SK-N-SH treated with all-trans-retinoic acid at 6 μM for 48 hours (cell line): Measurements from ENCODE around the gene DNMBP.
"Not testable (repeated sequence)": the region's sequence is repeated elsewhere in the genome, so short reads cannot be mapped to it uniquely, and the experiment has no call there.

Source experiments
- ATAC-seq: fragments of 200-7000 bp; cut with Tn5 transposase; 3 replicates; pipeline ENCODE4 v1.9.1; 2020; ENCODE audit warnings: mild to moderate bottlenecking, moderate library complexity
- BACH2 ChIP-seq: fragments of 250-450 bp; sonication (Bioruptor Pico); IDR thresholded peaks from 2 replicates; pipeline ENCODE4 v1.9.0; 2021; ENCODE audit warnings: mild to moderate bottlenecking, borderline replicate concordance
- CSDC2 ChIP-seq: fragments of 250-450 bp; sonication (Bioruptor Pico); IDR thresholded peaks from 2 replicates; pipeline ENCODE4 v1.5.0; 2020; ENCODE audit warnings: mild to moderate bottlenecking, moderate library complexity
- ESRRG ChIP-seq: fragments of 250-450 bp; sonication (Bioruptor Pico); IDR thresholded peaks from 2 replicates; pipeline ENCODE4 v1.6.1; 2021; ENCODE audit warnings: mild to moderate bottlenecking
- GLIS3 ChIP-seq: fragments of 250-450 bp; sonication (Bioruptor Pico); IDR thresholded peaks from 2 replicates; pipeline ENCODE4 v1.5.0; 2020; ENCODE audit warnings: mild to moderate bottlenecking, moderate library complexity
- ISL1 ChIP-seq: fragments of 250-450 bp; sonication (Bioruptor Pico); IDR thresholded peaks from 2 replicates; pipeline ENCODE4 v2.1.2; 2022; ENCODE audit warnings: mild to moderate bottlenecking, moderate library complexity
- OSR1 ChIP-seq: fragments of 250-450 bp; sonication (Bioruptor Pico); IDR thresholded peaks from 2 replicates; pipeline ENCODE4 v1.8.0; 2022; ENCODE audit warnings: moderate library complexity, mild to moderate bottlenecking, inconsistent platforms
- PPARA ChIP-seq: fragments of 250-450 bp; sonication (Bioruptor Pico); IDR thresholded peaks from 2 replicates; pipeline ENCODE4 v1.5.0; 2020; ENCODE audit warnings: mild to moderate bottlenecking, borderline replicate concordance
- RARB ChIP-seq: fragments of 250-450 bp; sonication (Bioruptor Pico); IDR thresholded peaks from 2 replicates; pipeline ENCODE4 v1.8.0; 2021; ENCODE audit warnings: mild to moderate bottlenecking, moderate library complexity
- SNAI2 ChIP-seq: fragments of 250-450 bp; sonication (Bioruptor Pico); IDR thresholded peaks from 2 replicates; pipeline ENCODE4 v1.5.0; 2020; ENCODE audit warnings: mild to moderate bottlenecking, moderate library complexity
- TCF4 ChIP-seq: fragments of 250-450 bp; sonication (Bioruptor Pico); IDR thresholded peaks from 2 replicates; pipeline ENCODE4 v1.8.0; 2021; ENCODE audit warnings: mild to moderate bottlenecking, moderate library complexity, borderline replicate concordance
- ZC3H10 ChIP-seq: fragments of 250-450 bp; sonication (Bioruptor Pico); IDR thresholded peaks from 2 replicates; pipeline ENCODE4 v1.5.1; 2021; ENCODE audit warnings: mild to moderate bottlenecking, moderate library complexity
- ZFP3 ChIP-seq: fragments of 250-450 bp; sonication (Bioruptor Pico); IDR thresholded peaks from 2 replicates; pipeline ENCODE4 v1.5.0; 2020; ENCODE audit warnings: mild to moderate bottlenecking, moderate library complexity
- ZFP30 ChIP-seq: fragments of 450-650 bp; formaldehyde crosslinking; IDR thresholded peaks from 2 replicates; pipeline ENCODE4 v1.5.0; 2022; ENCODE audit warnings: mild to moderate bottlenecking, moderate library complexity
- ZNF70 ChIP-seq: fragments of 450-650 bp; formaldehyde crosslinking; IDR thresholded peaks from 2 replicates; pipeline ENCODE4 v1.5.0; 2020; ENCODE audit warnings: mild to moderate bottlenecking, moderate library complexity
- ZNF8 ChIP-seq: fragments of 450-650 bp; formaldehyde crosslinking; IDR thresholded peaks from 2 replicates; pipeline ENCODE4 v1.5.0; 2020; ENCODE audit warnings: mild to moderate bottlenecking, moderate library complexity
- TF ChIP-seq, protein P1 (sequence below): fragments of 250-450 bp; sonication (Bioruptor Pico); IDR thresholded peaks from 2 replicates; pipeline ENCODE4 v1.5.0; 2020; ENCODE audit warnings: mild to moderate bottlenecking, moderate library complexity
- TF ChIP-seq, protein P2 (sequence below): fragments of 250-450 bp; sonication (Bioruptor Pico); IDR thresholded peaks from 2 replicates; pipeline ENCODE4 v1.8.0; 2021; ENCODE audit warnings: low read depth, mild to moderate bottlenecking, moderate library complexity, borderline replicate concordance
- TF ChIP-seq, protein P3 (sequence below): fragments of 250-450 bp; sonication (Bioruptor Pico); IDR thresholded peaks from 2 replicates; pipeline ENCODE4 v1.5.1; 2020; ENCODE audit warnings: low read depth, mild to moderate bottlenecking, moderate library complexity

Gene DNMBP

DNA sequence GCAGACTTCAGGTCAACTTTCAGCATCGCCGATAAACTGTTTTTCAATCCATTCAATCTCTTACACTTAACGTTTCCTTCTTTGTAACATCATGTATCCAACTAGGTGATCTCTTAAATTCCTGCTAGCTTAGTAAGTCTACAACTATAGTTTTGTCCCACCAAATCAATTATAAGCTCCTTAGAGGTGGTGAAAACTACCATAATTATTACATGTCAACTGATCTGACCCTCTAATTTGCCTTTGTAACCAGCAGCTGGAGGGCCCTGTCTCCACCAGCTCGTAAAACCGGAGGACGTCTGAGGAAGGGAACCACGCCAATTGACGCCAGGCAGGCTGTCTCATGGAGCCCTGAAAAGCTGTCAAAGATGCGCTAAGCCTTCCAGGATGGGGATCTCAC, 113.9 kb downstream of the DNMBP start (continued):
- TF ChIP-seq, protein P1, sequence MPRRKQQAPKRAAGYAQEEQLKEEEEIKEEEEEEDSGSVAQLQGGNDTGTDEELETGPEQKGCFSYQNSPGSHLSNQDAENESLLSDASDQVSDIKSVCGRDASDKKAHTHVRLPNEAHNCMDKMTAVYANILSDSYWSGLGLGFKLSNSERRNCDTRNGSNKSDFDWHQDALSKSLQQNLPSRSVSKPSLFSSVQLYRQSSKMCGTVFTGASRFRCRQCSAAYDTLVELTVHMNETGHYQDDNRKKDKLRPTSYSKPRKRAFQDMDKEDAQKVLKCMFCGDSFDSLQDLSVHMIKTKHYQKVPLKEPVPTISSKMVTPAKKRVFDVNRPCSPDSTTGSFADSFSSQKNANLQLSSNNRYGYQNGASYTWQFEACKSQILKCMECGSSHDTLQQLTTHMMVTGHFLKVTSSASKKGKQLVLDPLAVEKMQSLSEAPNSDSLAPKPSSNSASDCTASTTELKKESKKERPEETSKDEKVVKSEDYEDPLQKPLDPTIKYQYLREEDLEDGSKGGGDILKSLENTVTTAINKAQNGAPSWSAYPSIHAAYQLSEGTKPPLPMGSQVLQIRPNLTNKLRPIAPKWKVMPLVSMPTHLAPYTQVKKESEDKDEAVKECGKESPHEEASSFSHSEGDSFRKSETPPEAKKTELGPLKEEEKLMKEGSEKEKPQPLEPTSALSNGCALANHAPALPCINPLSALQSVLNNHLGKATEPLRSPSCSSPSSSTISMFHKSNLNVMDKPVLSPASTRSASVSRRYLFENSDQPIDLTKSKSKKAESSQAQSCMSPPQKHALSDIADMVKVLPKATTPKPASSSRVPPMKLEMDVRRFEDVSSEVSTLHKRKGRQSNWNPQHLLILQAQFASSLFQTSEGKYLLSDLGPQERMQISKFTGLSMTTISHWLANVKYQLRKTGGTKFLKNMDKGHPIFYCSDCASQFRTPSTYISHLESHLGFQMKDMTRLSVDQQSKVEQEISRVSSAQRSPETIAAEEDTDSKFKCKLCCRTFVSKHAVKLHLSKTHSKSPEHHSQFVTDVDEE (CRISPR knock-in tag), result no peak
- TF ChIP-seq, all 23 proteins: peak for 0

DNA sequence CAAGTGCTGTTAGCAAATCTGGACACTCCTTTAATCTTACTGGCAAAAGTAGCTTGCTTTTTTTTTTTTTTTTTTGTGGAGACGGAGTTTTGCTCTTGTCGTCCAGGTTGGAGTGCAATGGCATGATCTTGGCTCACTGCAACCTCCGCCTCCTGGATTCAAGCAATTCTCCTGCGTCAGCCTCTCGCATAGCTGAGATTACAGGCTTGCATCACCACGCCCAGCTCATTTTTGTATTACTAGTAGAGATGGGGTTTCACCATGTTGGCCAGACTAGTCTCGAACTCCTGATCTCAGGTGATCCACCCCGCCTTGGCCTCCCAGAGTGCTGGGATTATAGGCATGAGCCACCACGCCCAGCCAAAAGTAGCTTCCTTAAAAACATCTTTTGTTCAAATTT, 114.7 kb downstream of the DNMBP start:
- not testable (repeated sequence) for ATAC-seq

DNA sequence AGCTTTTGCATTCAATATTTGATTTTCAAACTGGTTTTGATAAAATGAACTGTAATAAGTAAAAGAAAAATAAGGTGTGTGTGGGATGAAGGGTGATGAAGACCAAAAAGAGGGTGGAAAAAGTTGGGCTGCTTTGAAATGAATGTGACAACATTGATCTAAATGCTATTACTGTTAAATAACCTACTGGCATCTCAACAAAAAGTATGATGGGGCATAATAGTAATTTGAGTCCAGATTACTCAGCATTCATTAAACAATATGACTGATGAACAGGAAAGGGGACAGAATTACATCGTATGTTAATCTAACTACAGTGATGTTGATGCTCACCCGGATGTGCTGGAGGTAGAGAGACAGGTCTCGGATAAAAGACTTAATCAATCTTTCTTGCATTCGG, 115.1 kb downstream of the DNMBP start:
- no peak for TF ChIP-seq TCF4 (CRISPR knock-in tag)
- TF ChIP-seq CSDC2 (CRISPR knock-in tag), result no peak
- TF ChIP-seq, protein P2, sequence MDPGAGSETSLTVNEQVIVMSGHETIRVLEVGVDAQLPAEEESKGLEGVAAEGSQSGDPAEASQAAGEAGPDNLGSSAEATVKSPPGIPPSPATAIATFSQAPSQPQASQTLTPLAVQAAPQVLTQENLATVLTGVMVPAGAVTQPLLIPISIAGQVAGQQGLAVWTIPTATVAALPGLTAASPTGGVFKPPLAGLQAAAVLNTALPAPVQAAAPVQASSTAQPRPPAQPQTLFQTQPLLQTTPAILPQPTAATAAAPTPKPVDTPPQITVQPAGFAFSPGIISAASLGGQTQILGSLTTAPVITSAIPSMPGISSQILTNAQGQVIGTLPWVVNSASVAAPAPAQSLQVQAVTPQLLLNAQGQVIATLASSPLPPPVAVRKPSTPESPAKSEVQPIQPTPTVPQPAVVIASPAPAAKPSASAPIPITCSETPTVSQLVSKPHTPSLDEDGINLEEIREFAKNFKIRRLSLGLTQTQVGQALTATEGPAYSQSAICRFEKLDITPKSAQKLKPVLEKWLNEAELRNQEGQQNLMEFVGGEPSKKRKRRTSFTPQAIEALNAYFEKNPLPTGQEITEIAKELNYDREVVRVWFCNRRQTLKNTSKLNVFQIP (CRISPR knock-in tag), result no peak
- TF ChIP-seq ZC3H10 (CRISPR knock-in tag), result no peak
- TF ChIP-seq ZNF8, result no peak
- TF ChIP-seq ZNF70 (CRISPR knock-in tag), result no peak
- TF ChIP-seq, protein P3, sequence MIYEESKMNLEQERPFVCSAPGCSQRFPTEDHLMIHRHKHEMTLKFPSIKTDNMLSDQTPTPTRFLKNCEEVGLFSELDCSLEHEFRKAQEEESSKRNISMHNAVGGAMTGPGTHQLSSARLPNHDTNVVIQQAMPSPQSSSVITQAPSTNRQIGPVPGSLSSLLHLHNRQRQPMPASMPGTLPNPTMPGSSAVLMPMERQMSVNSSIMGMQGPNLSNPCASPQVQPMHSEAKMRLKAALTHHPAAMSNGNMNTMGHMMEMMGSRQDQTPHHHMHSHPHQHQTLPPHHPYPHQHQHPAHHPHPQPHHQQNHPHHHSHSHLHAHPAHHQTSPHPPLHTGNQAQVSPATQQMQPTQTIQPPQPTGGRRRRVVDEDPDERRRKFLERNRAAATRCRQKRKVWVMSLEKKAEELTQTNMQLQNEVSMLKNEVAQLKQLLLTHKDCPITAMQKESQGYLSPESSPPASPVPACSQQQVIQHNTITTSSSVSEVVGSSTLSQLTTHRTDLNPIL (CRISPR knock-in tag), result no peak
- no peak for ATAC-seq

DNA sequence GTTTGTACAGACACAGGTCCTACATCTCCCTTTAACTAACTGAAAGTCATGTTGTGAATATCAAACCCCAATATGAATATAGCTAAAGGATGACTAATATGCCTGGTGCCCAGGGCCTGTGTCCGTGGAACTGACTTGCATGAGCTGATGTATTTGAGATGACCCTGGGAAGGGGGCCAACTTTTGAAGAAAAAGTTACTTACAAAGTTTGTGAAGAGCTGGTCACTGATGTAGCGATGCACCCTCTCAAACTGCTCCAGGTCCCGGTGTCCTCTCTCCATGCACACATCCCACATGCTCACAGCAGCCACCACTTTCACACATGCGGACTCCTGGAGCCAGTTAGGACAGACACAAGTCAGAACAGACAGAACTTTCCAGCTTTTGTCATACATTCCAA, 121.1 kb downstream of the DNMBP start:
- TF ChIP-seq ISL1 (CRISPR knock-in tag) (no peak), GLIS3 (no peak), PPARA (CRISPR knock-in tag) (no peak), ZC3H10 (CRISPR knock-in tag) (no peak), ZFP3 (no peak), TCF4 (CRISPR knock-in tag) (no peak), OSR1 (CRISPR knock-in tag) (no peak)
- TF ChIP-seq, protein P1 (CRISPR knock-in tag), result no peak
- TF ChIP-seq, protein P3 (CRISPR knock-in tag), result no peak
- TF ChIP-seq, all 23 proteins: peak for 0
- ATAC-seq, result peak; percentile 83

DNA sequence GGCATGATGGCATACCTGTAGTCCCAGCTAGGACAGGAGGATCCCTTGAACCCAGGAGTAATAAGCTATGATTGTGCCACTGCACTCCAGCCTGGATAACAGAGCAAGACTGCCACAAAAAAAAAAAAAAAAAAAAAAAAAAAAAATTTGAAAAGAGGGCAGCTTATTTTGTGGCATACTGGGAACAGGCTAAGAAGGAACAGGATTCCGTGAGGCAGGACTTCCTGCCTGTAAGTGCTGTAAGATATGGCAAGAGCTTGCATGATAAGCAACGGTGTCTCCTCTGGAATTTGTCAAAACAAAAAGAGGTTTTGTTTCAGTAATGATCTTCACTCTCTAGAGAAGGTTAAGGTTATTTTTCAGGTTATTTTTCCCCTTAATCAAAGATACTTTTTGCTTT, 126.2 kb downstream of the DNMBP start:
- no peak for ATAC-seq
- no peak for TF ChIP-seq BACH2 (CRISPR knock-in tag)
- TF ChIP-seq ISL1 (CRISPR knock-in tag), result no peak
- TF ChIP-seq RARB (CRISPR knock-in tag), result no peak
- no peak for TF ChIP-seq ESRRG (CRISPR knock-in tag)
- no peak for TF ChIP-seq SNAI2 (CRISPR knock-in tag)
- no peak for TF ChIP-seq GLIS3
- TF ChIP-seq OSR1 (CRISPR knock-in tag), result no peak
- no peak for TF ChIP-seq ZFP3
- TF ChIP-seq, protein P2 (CRISPR knock-in tag), result no peak
- no peak for TF ChIP-seq ZFP30 (CRISPR knock-in tag)
